NT2/D1 (cell line): ENCODE data around the gene WNK2.

ENCODE experiments used
- DNase-seq: peaks from one replicate; pipeline ENCODE4 v3.0.0-alpha.2; 2011; ENCODE audit warnings: low read depth, low spot score
- H3K27me3 ChIP-seq: 2 replicates; pipeline ENCODE4 v1.6.0; 2011; ENCODE audit warnings: mild to moderate bottlenecking; ENCODE audit not compliant: insufficient read length, insufficient read depth
- H3K36me3 ChIP-seq: 2 replicates; pipeline ENCODE4 v1.6.1; 2011; ENCODE audit warnings: mild to moderate bottlenecking, low read length, mixed read lengths; ENCODE audit not compliant: insufficient read depth, insufficient read length
- H3K4me1 ChIP-seq: 2 replicates; pipeline ENCODE4 v1.5.1; 2011; ENCODE audit not compliant: insufficient read depth, insufficient read length
- H3K4me3 ChIP-seq: 2 replicates; pipeline ENCODE4 v1.5.1; 2011; ENCODE audit warnings: low read depth; ENCODE audit not compliant: insufficient read length
- H3K9ac ChIP-seq: 2 replicates; pipeline ENCODE4 v1.6.0; 2011; ENCODE audit warnings: low read depth; ENCODE audit not compliant: insufficient read length
- H3K9me3 ChIP-seq: 2 replicates; pipeline ENCODE4 v1.5.1; 2011; ENCODE audit warnings: mild to moderate bottlenecking, low read length; ENCODE audit not compliant: insufficient read depth
- SUZ12 ChIP-seq: IDR thresholded peaks from 2 replicates; pipeline ENCODE4 v1.6.1; 2011; ENCODE audit not compliant: insufficient read length, insufficient read depth; ENCODE audit errors: extremely low read depth
- YY1 ChIP-seq: IDR thresholded peaks from 2 replicates; pipeline ENCODE4 v1.6.1; 2011; ENCODE audit not compliant: insufficient read length, insufficient read depth
- ZNF274 ChIP-seq: IDR thresholded peaks from 2 replicates; pipeline ENCODE4 v1.6.1; 2011; ENCODE audit warnings: mild to moderate bottlenecking, low read depth, low read length

The WNK2 gene

GRCh38 chr9:93304574-93305496, 120.9 kb downstream of the WNK2 start:
- Histone ChIP-seq H3K36me3 (peaks cover 4% of the 10 kb centered on the region), H3K9ac (peak overlapping the region; percentile 46)
- peak; percentile 54 for DNase-seq

GRCh38 chr9:93305497-93306020, 121.6 kb downstream of the WNK2 start:
- H3K27me3 ChIP-seq = no peaks in the 10 kb centered on the region
- no peak overlapping the region for H3K4me3 ChIP-seq
- H3K4me1 ChIP-seq = peaks cover 29% of the 10 kb centered on the region
- peaks cover 4% of the 10 kb centered on the region for H3K36me3 ChIP-seq
- no peaks in the 10 kb centered on the region for H3K9me3 ChIP-seq
- TF ChIP-seq SUZ12 = no peak
- TF ChIP-seq ZNF274 = no peak
- TF ChIP-seq YY1 = no peak
- H3K9ac ChIP-seq = peak overlapping the region; percentile 12
- DNase-seq = no peak

More at GRCh38 chr9:93304574-93305496, 120.9 kb downstream of the WNK2 start:
- Histone ChIP-seq H3K9me3 (no peaks in the 10 kb centered on the region), H3K27me3 (no peaks in the 10 kb centered on the region), H3K4me3 (no peak overlapping the region), H3K4me1 (peaks cover 30% of the 10 kb centered on the region)
- no peak for TF ChIP-seq SUZ12
- no peak for TF ChIP-seq YY1
- TF ChIP-seq ZNF274 = no peak

- H3K4me1 ChIP-seq = peaks cover 24% of the 10 kb centered on the region
- H3K4me3 ChIP-seq = no peak overlapping the region
- DNase-seq = no peak
- no peaks in the 10 kb centered on the region for H3K27me3 ChIP-seq
- no peaks in the 10 kb centered on the region for H3K9me3 ChIP-seq
- TF ChIP-seq SUZ12 (no peak), ZNF274 (no peak), YY1 (no peak)
- no peaks in the 10 kb centered on the region for H3K36me3 ChIP-seq
- no peak overlapping the region for H3K9ac ChIP-seq
Observed at GRCh38 chr9:93306081-93306480, 122.1 kb downstream of the WNK2 start.

DNA sequence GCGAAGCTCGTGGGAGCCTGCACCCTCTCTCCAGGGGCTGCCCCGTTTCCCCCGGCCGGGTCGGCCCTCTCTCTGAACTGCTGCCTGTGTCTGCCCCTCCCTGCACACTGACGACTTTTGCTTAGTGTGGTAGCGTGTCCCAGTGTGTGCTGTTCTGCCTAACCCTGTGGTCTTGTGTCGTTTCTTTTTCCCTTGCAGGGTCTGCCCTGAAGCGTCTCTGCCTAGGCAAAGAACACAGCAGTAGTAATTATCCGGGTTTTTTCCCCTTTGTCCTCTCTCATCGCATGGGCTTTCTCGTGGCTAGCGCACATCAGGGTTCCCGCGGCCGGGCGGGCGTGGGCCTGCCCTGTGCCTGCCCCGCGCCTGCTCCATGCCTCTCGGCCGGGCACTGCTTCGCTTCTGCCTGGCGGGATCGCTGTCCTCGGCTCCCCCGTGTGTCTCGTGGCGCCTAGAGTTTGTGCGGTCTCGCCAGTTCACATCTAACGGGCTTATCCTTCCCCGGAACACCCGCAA, 122.7 kb downstream of the WNK2 start:
- Histone ChIP-seq H3K36me3 (no peaks in the 10 kb centered on the region), H3K4me3 (no peak overlapping the region), H3K4me1 (peaks cover 24% of the 10 kb centered on the region), H3K27me3 (no peaks in the 10 kb centered on the region), H3K9ac (peak overlapping the region; percentile 27), H3K9me3 (no peaks in the 10 kb centered on the region)
- DNase-seq = no peak
- TF ChIP-seq ZNF274 (no peak), YY1 (no peak), SUZ12 (no peak)

GRCh38 chr9:93307468-93308157, 123.7 kb downstream of the WNK2 start:
- peaks cover 20% of the 10 kb centered on the region for H3K4me1 ChIP-seq
- no peak for DNase-seq
- peak overlapping the region; percentile 24 for H3K9ac ChIP-seq
- no peaks in the 10 kb centered on the region for H3K9me3 ChIP-seq
- no peak overlapping the region for H3K4me3 ChIP-seq
- TF ChIP-seq ZNF274 (no peak), SUZ12 (no peak), YY1 (no peak)
- H3K36me3 ChIP-seq = no peaks in the 10 kb centered on the region
- H3K27me3 ChIP-seq = no peaks in the 10 kb centered on the region

- TF ChIP-seq YY1 = no peak
- no peak for TF ChIP-seq SUZ12
- no peak for TF ChIP-seq ZNF274
- peak overlapping the region; percentile 24 for H3K9ac ChIP-seq
Observed at GRCh38 chr9:93308158-93308602, 124.2 kb downstream of the WNK2 start.

More at GRCh38 chr9:93308158-93308602, 124.2 kb downstream of the WNK2 start:
- H3K36me3 ChIP-seq = no peaks in the 10 kb centered on the region
- peaks cover 20% of the 10 kb centered on the region for H3K4me1 ChIP-seq
- H3K9me3 ChIP-seq = no peaks in the 10 kb centered on the region
- no peaks in the 10 kb centered on the region for H3K27me3 ChIP-seq
- DNase-seq = no peak
- no peak overlapping the region for H3K4me3 ChIP-seq
